MCF 10A (cell line): ENCODE results near the gene CENPK. TPM values are rescaled to one million over a fixed set of nuclear protein-coding genes. Genes with fewer than 3 reads are reported as not detected.

ENCODE experiments used
- BruUV-seq: library from RNA; stranded (reverse); fragments of 400-500 nt; replicated peaks from 2 replicates; lab custom pipeline; 2021; lab: Mats Ljungman, UMichigan
- CTCF ChIA-PET: fragments of 300-600 bp; sonication (Branson Sonifier 250); formaldehyde crosslinking; extraction: SDS; loops from one replicate; lab custom pipeline; 2021; ENCODE audit warnings: antibody characterized with exemption, inconsistent platforms; lab: Yijun Ruan, JAX
- POLR2A ChIA-PET: fragments of 300-600, 350-650 bp; sonication (Branson Sonifier 250); formaldehyde crosslinking; extraction: SDS; loops from one replicate; lab custom pipeline; 2020; ENCODE audit warnings: antibody characterized with exemption, inconsistent platforms; lab: Yijun Ruan, JAX
- DNase-seq: peaks from one replicate; pipeline ENCODE4 v3.0.0-alpha.2; 2018; ENCODE audit not compliant: unreplicated experiment
- H3K27ac Mint-ChIP-seq: one replicate; pipeline ENCODE4 v1.8.0; 2022; ENCODE audit warnings: mild to moderate bottlenecking, low read depth, mixed read lengths; ENCODE audit not compliant: unreplicated experiment
- H3K27me3 Mint-ChIP-seq: one replicate; pipeline ENCODE4 v1.8.0; 2022; ENCODE audit warnings: mixed read lengths; ENCODE audit not compliant: insufficient read depth, unreplicated experiment
- H3K36me3 Mint-ChIP-seq: one replicate; pipeline ENCODE4 v1.8.0; 2022; ENCODE audit warnings: mild to moderate bottlenecking, moderate library complexity, mixed read lengths; ENCODE audit not compliant: insufficient read depth, unreplicated experiment
- H3K4me1 Mint-ChIP-seq: one replicate; pipeline ENCODE4 v1.8.0; 2022; ENCODE audit warnings: mixed read lengths; ENCODE audit not compliant: insufficient read depth, unreplicated experiment
- H3K4me3 Mint-ChIP-seq: one replicate; pipeline ENCODE4 v1.8.0; 2022; ENCODE audit warnings: mild to moderate bottlenecking, moderate library complexity, mixed read lengths; ENCODE audit not compliant: unreplicated experiment
- H3K9me3 Mint-ChIP-seq: one replicate; pipeline ENCODE4 v1.8.0; 2022; ENCODE audit warnings: mixed read lengths; ENCODE audit not compliant: unreplicated experiment
- intact Hi-C: fragments of 100-400 bp; cut with micrococcal nuclease; formaldehyde crosslinking; loops from 2 replicates; pipeline ENCODE4 v1.14.1; 2022
- total RNA-seq: library from RNA; stranded (reverse); gene quantifications from 2 replicates; pipeline ENCODE4 v1.2.3, GENCODE V29; 2022
- TF ChIP-seq, protein P1 (sequence below): fragments of 200-600 bp; IDR thresholded peaks from one replicate; pipeline ENCODE4 v1.8.0; 2022; ENCODE audit warnings: antibody characterized with exemption, mild to moderate bottlenecking; ENCODE audit not compliant: unreplicated experiment

Gene CENPK
- total RNA-seq, 1 experiment from 2014 or later, result 15.3 TPM

DNA sequence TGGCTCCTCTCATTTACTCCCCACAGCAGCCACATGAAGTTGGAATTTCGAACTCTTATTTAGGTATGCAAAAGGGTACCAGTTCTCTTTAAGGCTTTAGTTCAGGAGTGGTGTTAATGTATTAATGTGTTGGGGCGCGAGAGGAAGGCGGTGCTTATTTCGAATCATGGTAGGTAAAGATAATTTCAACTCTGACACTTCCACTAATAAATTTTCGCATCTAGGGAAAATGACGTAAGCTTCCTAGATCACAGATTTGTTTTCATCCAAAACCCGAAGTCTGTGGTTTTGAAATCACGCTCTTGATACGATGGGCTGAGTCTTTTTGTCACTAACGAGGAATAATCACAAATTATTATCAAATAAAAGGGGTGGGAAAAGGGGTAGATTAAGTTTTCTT, 809 bp upstream of the CENPK start:
- no peak for DNase-seq
- TF ChIP-seq, protein P1, sequence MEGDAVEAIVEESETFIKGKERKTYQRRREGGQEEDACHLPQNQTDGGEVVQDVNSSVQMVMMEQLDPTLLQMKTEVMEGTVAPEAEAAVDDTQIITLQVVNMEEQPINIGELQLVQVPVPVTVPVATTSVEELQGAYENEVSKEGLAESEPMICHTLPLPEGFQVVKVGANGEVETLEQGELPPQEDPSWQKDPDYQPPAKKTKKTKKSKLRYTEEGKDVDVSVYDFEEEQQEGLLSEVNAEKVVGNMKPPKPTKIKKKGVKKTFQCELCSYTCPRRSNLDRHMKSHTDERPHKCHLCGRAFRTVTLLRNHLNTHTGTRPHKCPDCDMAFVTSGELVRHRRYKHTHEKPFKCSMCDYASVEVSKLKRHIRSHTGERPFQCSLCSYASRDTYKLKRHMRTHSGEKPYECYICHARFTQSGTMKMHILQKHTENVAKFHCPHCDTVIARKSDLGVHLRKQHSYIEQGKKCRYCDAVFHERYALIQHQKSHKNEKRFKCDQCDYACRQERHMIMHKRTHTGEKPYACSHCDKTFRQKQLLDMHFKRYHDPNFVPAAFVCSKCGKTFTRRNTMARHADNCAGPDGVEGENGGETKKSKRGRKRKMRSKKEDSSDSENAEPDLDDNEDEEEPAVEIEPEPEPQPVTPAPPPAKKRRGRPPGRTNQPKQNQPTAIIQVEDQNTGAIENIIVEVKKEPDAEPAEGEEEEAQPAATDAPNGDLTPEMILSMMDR, result no peak
- H3K9me3 Mint-ChIP-seq, result no peaks in the 10 kb centered on the region
- intact Hi-C loops, result no loop called here
- no peaks in the 10 kb centered on the region for H3K27me3 Mint-ChIP-seq
- H3K4me3 Mint-ChIP-seq, result peak overlapping the region; percentile 90
- H3K36me3 Mint-ChIP-seq, result peaks cover 31% of the 10 kb centered on the region
- peak overlapping the region; percentile 96 for H3K27ac Mint-ChIP-seq
- peaks cover 17% of the 10 kb centered on the region for H3K4me1 Mint-ChIP-seq
- ChIA-PET CTCF (interaction anchor here (0.6 to 1.5 kb wide), 4 partner anchors 60 to 753 kb away, joined by 3 to 6 read pairs (median 4); partner anchors contain the start of gene TRIM23), POLR2A (interaction anchor here (0.9 to 4.4 kb wide), 9 partner anchors 10 to 796 kb away, joined by 3 to 38 read pairs (median 10); partner anchors contain the start of genes ADAMTS6, CWC27, NLN and SGTB)
- no TSS peak for BruUV-seq

DNA sequence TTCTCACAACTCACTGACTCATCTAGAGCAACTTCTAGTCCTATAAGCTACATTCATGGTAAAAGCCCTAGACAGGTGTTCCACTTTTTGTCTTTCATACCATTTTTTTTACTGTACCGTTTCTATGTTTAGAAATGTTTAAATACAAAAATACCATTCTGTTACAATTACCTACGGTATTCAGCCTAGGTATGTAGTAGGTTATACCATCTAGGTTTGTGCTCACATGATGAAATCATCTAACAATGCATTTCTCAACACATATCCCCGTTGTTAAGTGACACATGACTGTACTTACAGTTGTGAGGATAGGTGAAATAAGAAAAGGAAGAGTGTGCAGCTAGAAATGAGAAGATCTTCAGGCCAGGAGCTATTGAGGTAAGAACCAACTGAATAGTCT, 6.2 kb downstream of the CENPK start:
- no peaks in the 10 kb centered on the region for H3K27me3 Mint-ChIP-seq
- intact Hi-C loops, result no loop called here

DNA sequence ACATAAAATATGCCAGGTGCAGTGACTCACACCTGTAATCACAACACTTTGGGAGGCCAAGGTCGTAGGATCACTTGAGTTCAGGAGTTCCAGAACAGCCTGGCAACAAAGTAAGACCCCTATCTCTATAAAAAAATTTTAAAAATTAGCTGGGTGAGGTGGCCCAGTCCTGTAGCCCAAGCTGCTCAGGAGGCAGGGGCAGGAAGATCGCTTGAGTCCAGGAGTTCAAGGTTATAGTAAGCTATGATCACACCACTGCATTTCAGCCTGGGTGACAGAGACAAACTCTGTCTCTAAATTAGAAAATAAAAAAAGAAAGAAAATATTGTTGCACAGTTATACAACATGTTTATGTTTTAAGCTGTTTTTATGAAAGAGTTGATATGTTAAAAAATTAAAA, 6.8 kb downstream of the CENPK start:
- Mint-ChIP-seq H3K27ac (no peak overlapping the region), H3K9me3 (no peaks in the 10 kb centered on the region), H3K4me3 (no peak overlapping the region), H3K4me1 (peaks cover 36% of the 10 kb centered on the region), H3K27me3 (no peaks in the 10 kb centered on the region), H3K36me3 (no peaks in the 10 kb centered on the region)
- no TSS peak for BruUV-seq
- ChIA-PET POLR2A (interaction anchor here (0.6 to 0.8 kb wide), 2 partner anchors 14 to 46 kb away, joined by 3 read pairs; no protein-coding TSS in a partner anchor), CTCF (interaction anchor here (0.6 to 1.3 kb wide), 5 partner anchors 16 to 759 kb away, joined by 3 to 6 read pairs (median 3); no protein-coding TSS in a partner anchor)
- TF ChIP-seq, protein P1, result no peak
- no peak for DNase-seq
- intact Hi-C loops, result no loop called here

More for the DNA sequence above, 6.2 kb downstream of the CENPK start:
- POLR2A ChIA-PET, result no interaction called here
- Mint-ChIP-seq H3K4me1 (peaks cover 36% of the 10 kb centered on the region), H3K4me3 (no peak overlapping the region), H3K27ac (no peak overlapping the region), H3K9me3 (no peaks in the 10 kb centered on the region), H3K36me3 (no peaks in the 10 kb centered on the region)
- DNase-seq, result no peak
- TF ChIP-seq, protein P1, result no peak
- CTCF ChIA-PET, result interaction anchor here (0.6 kb wide), 1 partner anchor 760 kb away, joined by 3 read pairs; no protein-coding TSS in a partner anchor
- no TSS peak for BruUV-seq

DNA sequence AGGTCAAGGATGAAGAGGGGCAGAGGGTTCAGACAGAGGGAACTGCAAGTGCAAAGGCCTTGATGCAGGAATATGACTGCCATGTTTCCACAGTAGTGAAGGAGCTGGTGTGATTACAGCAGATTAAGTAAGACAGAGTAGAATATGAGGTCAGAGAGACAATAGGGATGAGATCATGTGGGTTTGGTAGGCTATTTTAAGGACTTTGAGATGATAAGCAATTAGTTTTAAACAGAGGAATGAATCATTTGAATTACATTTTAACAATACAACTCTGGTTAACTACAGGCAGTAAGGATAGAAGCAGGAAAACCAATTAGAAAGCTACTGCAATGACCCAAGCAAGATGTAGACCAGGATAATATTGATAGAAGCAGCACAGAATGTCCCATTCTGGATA, 7.7 kb downstream of the CENPK start:
- H3K27ac Mint-ChIP-seq, result no peak overlapping the region
- H3K36me3 Mint-ChIP-seq, result peaks cover 2% of the 10 kb centered on the region
- BruUV-seq, result no TSS peak
- CTCF ChIA-PET, result interaction anchor here (0.6 to 1.3 kb wide), 3 partner anchors 10 to 73 kb away, joined by 3 to 6 read pairs (median 6); no protein-coding TSS in a partner anchor
- DNase-seq, result no peak
- no peaks in the 10 kb centered on the region for H3K27me3 Mint-ChIP-seq
- POLR2A ChIA-PET, result interaction anchor here (0.6 kb wide), 2 partner anchors 30 to 285 kb away, joined by 3 read pairs; no protein-coding TSS in a partner anchor
- no peak overlapping the region for H3K4me3 Mint-ChIP-seq
- no peaks in the 10 kb centered on the region for H3K9me3 Mint-ChIP-seq
- intact Hi-C loops, result no loop called here
- TF ChIP-seq, protein P1, result no peak
- peaks cover 36% of the 10 kb centered on the region for H3K4me1 Mint-ChIP-seq
